GM21737 (cell line): ENCODE data around the gene KLF9.

ENCODE experiments used
- ATAC-seq: cut with Tn5 transposase; IDR thresholded peaks from one replicate; pipeline ENCODE4 v1.9.1; 2021; ENCODE audit warnings: mild to moderate bottlenecking, moderate library complexity; ENCODE audit not compliant: unreplicated experiment

KLF9 gene

GRCh38 chr9:70367305-70367930 is 47.0 kb downstream of the KLF9 start:
- ATAC-seq: no peak

- no peak for ATAC-seq
Measured at GRCh38 chr9:70363760-70364159, 50.7 kb downstream of the KLF9 start.

GRCh38 chr9:70362952-70363351 is 51.5 kb downstream of the KLF9 start:
- ATAC-seq: no peak

- no peak for ATAC-seq
Measured at GRCh38 chr9:70355801-70356200, 58.7 kb downstream of the KLF9 start.

- no peak for ATAC-seq
Measured at GRCh38 chr9:70352802-70353201, 61.7 kb downstream of the KLF9 start.

GRCh38 chr9:70352356-70352755 is 62.1 kb downstream of the KLF9 start:
- no peak for ATAC-seq

GRCh38 chr9:70347046-70347445 is 67.4 kb downstream of the KLF9 start:
- no peak for ATAC-seq

- no peak for ATAC-seq
Measured at GRCh38 chr9:70340572-70340971, 73.9 kb downstream of the KLF9 start.
